ENCODE measurements around the gene FBXL14.

GRCh38 chr12:1560704-1561103 is 33.7 kb downstream of the FBXL14 start:
- TF ChIP-seq EZH2 (IDR thresholded peaks at IDR 0.05; ENCODE audit: insufficient read depth, poor library complexity, severe bottlenecking) (no peak), EZH2phosphoT487 (IDR thresholded peaks at IDR 0.05; ENCODE audit: insufficient read depth, low read depth) (no peak)

Measured in GM23248 (cell line).